Liver (tissue), 9 donors: ENCODE results near the gene GAPVD1. TPM values are rescaled to one million over a fixed set of nuclear protein-coding genes. Genes with fewer than 3 reads are reported as not detected.
A peak's percentile ranks its signal among the peaks of the same experiment; 100 is the strongest.

Source experiments
- DNase-seq: peaks from one replicate; pipeline ENCODE4 v3.0.0-alpha.2; 2017; ENCODE audit warnings: low spot score
- H3K27ac ChIP-seq, 2 donors: one replicate each; pipeline ENCODE4 v1.7.0; 2013; ENCODE audit warnings: inconsistent platforms in 2 of 2, low read length in 2 of 2, control low read depth in 1 of 2, low read depth in 1 of 2, mild to moderate bottlenecking in 1 of 2
- H3K27me3 ChIP-seq, 4 donors: one replicate each; pipeline versions ENCODE4 v1.6.1 to v1.7.0; 2013; ENCODE audit warnings: low read length in 3 of 4, inconsistent platforms in 1 of 4, mild to moderate bottlenecking in 1 of 4, moderate library complexity in 1 of 4; ENCODE audit not compliant: control insufficient read depth in 4 of 4, insufficient read depth in 4 of 4
- H3K36me3 ChIP-seq, 4 donors: one replicate each; pipeline versions ENCODE4 v1.6.1 to v1.7.0; 2013; ENCODE audit warnings: low read length in 3 of 4, mild to moderate bottlenecking in 3 of 4, low read depth in 1 of 4, moderate library complexity in 1 of 4; ENCODE audit not compliant: control insufficient read depth in 4 of 4, insufficient read depth in 3 of 4
- H3K4me1 ChIP-seq, 4 donors: one replicate each; pipeline versions ENCODE4 v1.6.1 to v1.7.0; 2013; ENCODE audit warnings: low read length in 3 of 4, mild to moderate bottlenecking in 3 of 4, moderate library complexity in 1 of 4; ENCODE audit not compliant: control insufficient read depth in 4 of 4, insufficient read depth in 4 of 4
- H3K4me3 ChIP-seq, 3 donors: one replicate each; pipeline versions ENCODE4 v1.6.1 to v1.7.0; 2013; ENCODE audit warnings: low read length in 3 of 3, control low read depth in 1 of 3, low read depth in 1 of 3, mild to moderate bottlenecking in 1 of 3
- H3K9ac ChIP-seq, 2 donors: one replicate each; pipeline ENCODE4 v1.7.0; 2013; ENCODE audit warnings: low read length in 2 of 2, mild to moderate bottlenecking in 2 of 2, moderate library complexity in 2 of 2, control low read depth in 1 of 2, low read depth in 1 of 2
- H3K9me3 ChIP-seq, 4 donors: one replicate each; pipeline versions ENCODE4 v1.6.1 to v1.7.0; 2013; ENCODE audit warnings: low read length in 3 of 4; ENCODE audit not compliant: control insufficient read depth in 4 of 4
- CTCF ChIP-seq: fragments of 150-350 bp; IDR thresholded peaks from 2 replicates; pipeline ENCODE4 v1.5.1; 2017; ENCODE audit warnings: improper control_type of control experiment, low read depth, low read length; ENCODE audit not compliant: missing input control
- EGR1 ChIP-seq, 2 donors: IDR thresholded peaks; 2 replicates each; pipeline ENCODE4 v1.6.1; 2016 to 2018; ENCODE audit warnings: antibody characterized with exemption in 2 of 2, low read depth in 2 of 2
- FOXA2 ChIP-seq: IDR thresholded peaks from 2 replicates; pipeline ENCODE4 v1.6.1; 2016; ENCODE audit warnings: antibody characterized with exemption
- GABPA ChIP-seq, 2 donors: IDR thresholded peaks in 1 of 2; conservative IDR thresholded peaks in 1 of 2; 2 replicates each; pipeline ENCODE4 v1.6.1; 2016; ENCODE audit warnings: antibody characterized with exemption in 2 of 2, mild to moderate bottlenecking in 1 of 2, moderate library complexity in 1 of 2
- HNF4A ChIP-seq, 2 donors: conservative IDR thresholded peaks; 2 replicates each; pipeline ENCODE4 v1.6.1; 2016; ENCODE audit warnings: antibody characterized with exemption in 2 of 2, mild to moderate bottlenecking in 2 of 2
- JUND ChIP-seq, 2 donors: IDR thresholded peaks; 2 replicates each; pipeline ENCODE4 v1.6.1; 2016; ENCODE audit warnings: antibody characterized with exemption in 2 of 2
- NR2F2 ChIP-seq: IDR thresholded peaks from 2 replicates; pipeline ENCODE4 v1.6.1; 2016; ENCODE audit warnings: antibody characterized with exemption
- RAD21 ChIP-seq, 2 donors: IDR thresholded peaks; 2 replicates each; pipeline ENCODE4 v1.6.1; 2016; ENCODE audit warnings: antibody characterized with exemption in 2 of 2, mild to moderate bottlenecking in 2 of 2
- RXRA ChIP-seq, 2 donors: IDR thresholded peaks; 2 replicates each; pipeline ENCODE4 v1.6.1; 2017 to 2018; ENCODE audit warnings: antibody characterized with exemption in 2 of 2, mild to moderate bottlenecking in 1 of 2
- TAF1 ChIP-seq: conservative IDR thresholded peaks from 2 replicates; pipeline ENCODE4 v1.6.1; 2016; ENCODE audit warnings: antibody characterized with exemption, mild to moderate bottlenecking
- YY1 ChIP-seq: IDR thresholded peaks from 2 replicates; pipeline ENCODE4 v1.6.1; 2016; ENCODE audit warnings: antibody characterized with exemption, mild to moderate bottlenecking
- ZBTB33 ChIP-seq: IDR thresholded peaks from 2 replicates; pipeline ENCODE4 v1.6.1; 2016; ENCODE audit warnings: antibody characterized with exemption
- WGBS: extraction: QIAGEN DNeasy Blood & Tissue Kit; methylation state at CpG from one replicate; pipeline ENCODE4 v1.1.7; 2013; 5-methylcytosine and 5-hydroxymethylcytosine counted together
- polyA plus RNA-seq, 2 donors: library from polyadenylated mRNA; stranded (reverse) in 1 of 2; unstranded in 1 of 2; fragments of 200-250 nt in 1 of 2; fragments of >200 nt in 1 of 2; fragmentation: Nextera tagmentation in 1 of 2; extraction: Ambion mirVana in 1 of 2; gene quantifications; one replicate each; pipeline versions ENCODE4 v1.2.1 to v1.2.3, GENCODE V29; 2013 to 2015
- total RNA-seq, 2 donors: library from RNA; depleted of rRNA; stranded (reverse); fragments of >200 nt; gene quantifications; one replicate each; pipeline ENCODE4 v1.2.3, GENCODE V29; 2014
- TF ChIP-seq, protein P1 (sequence below): IDR thresholded peaks from 2 replicates; pipeline ENCODE4 v1.6.1; 2016; ENCODE audit warnings: antibody characterized with exemption, mild to moderate bottlenecking
- TF ChIP-seq, protein P2 (sequence below): IDR thresholded peaks from 2 replicates; pipeline ENCODE4 v1.6.1; 2016; ENCODE audit warnings: antibody characterized with exemption
- TF ChIP-seq, protein P3 (sequence below): IDR thresholded peaks from 2 replicates; pipeline ENCODE4 v1.6.1; 2016; ENCODE audit warnings: antibody characterized with exemption
- donor health status: healthy.
- donor health status: healthy.
- donor health status: healthy.
- donor health status: healthy.
- donor health status: healthy.

The GAPVD1 gene, protein sequence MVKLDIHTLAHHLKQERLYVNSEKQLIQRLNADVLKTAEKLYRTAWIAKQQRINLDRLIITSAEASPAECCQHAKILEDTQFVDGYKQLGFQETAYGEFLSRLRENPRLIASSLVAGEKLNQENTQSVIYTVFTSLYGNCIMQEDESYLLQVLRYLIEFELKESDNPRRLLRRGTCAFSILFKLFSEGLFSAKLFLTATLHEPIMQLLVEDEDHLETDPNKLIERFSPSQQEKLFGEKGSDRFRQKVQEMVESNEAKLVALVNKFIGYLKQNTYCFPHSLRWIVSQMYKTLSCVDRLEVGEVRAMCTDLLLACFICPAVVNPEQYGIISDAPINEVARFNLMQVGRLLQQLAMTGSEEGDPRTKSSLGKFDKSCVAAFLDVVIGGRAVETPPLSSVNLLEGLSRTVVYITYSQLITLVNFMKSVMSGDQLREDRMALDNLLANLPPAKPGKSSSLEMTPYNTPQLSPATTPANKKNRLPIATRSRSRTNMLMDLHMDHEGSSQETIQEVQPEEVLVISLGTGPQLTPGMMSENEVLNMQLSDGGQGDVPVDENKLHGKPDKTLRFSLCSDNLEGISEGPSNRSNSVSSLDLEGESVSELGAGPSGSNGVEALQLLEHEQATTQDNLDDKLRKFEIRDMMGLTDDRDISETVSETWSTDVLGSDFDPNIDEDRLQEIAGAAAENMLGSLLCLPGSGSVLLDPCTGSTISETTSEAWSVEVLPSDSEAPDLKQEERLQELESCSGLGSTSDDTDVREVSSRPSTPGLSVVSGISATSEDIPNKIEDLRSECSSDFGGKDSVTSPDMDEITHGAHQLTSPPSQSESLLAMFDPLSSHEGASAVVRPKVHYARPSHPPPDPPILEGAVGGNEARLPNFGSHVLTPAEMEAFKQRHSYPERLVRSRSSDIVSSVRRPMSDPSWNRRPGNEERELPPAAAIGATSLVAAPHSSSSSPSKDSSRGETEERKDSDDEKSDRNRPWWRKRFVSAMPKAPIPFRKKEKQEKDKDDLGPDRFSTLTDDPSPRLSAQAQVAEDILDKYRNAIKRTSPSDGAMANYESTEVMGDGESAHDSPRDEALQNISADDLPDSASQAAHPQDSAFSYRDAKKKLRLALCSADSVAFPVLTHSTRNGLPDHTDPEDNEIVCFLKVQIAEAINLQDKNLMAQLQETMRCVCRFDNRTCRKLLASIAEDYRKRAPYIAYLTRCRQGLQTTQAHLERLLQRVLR (N-terminal part only)
- total RNA-seq (10 to 100 TPM; 47.4 to 89.7 TPM), polyA plus RNA-seq (1 to 10 TPM; 5.5 to 9.9 TPM)

DNA sequence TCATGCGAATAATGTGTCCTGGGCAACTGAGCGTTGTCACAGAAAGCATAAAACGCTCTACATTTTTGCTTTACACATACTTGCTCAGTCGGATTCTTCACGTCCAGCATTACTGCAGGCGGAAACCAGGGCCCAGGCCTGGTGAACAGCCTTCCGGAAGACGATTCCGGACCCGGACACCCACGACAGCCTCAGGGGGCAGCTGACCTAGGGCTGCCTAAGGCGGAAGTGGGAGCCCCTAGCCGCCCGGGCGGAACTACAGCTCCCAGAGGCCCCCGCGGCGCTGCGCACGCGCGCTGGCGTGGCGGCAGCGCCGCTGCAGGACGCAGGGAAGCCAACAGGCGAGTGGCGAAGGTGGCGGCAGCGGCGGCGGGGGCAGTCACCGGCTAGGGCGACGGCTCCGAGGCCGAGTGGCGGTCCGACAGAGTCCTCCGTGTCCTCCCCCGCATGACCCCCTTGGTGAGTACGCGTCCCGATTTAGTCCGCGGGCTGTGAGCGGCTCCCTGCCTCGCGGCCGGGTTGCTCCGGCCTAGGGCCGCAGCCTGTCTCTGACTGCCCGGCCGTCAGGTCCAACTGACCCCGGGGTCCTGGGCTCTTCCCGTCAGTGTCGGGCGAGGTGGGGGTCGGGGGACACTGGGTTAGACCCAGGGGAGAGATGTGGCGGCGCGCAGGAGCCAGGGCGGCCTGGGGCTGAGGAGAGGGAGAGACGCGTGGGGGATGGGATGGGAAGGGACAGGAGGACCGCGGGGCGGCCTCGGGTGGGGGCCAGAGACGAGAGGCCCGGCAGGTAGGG, at the start of gene GAPVD1:
Gene GAPVD1, plus strand, starts transcription at position 326 of the 793 bp plus-strand sequence. CDS start 37,096 bp downstream, outside the sequence.
- Histone ChIP-seq H3K4me3 (peak within 1 kb of the TSS; percentile 79 to 96 (median 88)), H3K36me3 (no peaks in the 10 kb centered on the region), H3K27ac (peak within 1 kb of the TSS; percentile 74 to 89), H3K27me3 (no peaks in the 10 kb centered on the region), H3K9me3 (no peaks in the 10 kb centered on the region), H3K9ac (peak within 1 kb of the TSS; percentile 45 to 90), H3K4me1 (peaks cover 3 to 15% (median 10%) of the 10 kb centered on the region in 4 donors)
- DNase-seq, result peak; percentile 91
- TF ChIP-seq GABPA (IDR thresholded peaks at IDR 0.05 in 1 of 2, conservative IDR thresholded peaks at IDR 0.05 in 1 of 2) (peak; percentile 63 to 85), NR2F2 (peak; percentile 43), YY1 (peak; percentile 33), TAF1 (no peak), HNF4A (conservative IDR thresholded peaks at IDR 0.05) (peak in 1 of 2 donors; percentile 7), RAD21 (IDR thresholded peaks at IDR 0.05) (no peak), CTCF (peak; percentile 38), ZBTB33 (no peak), RXRA (IDR thresholded peaks at IDR 0.05) (peak in 1 of 2 donors; percentile 22), EGR1 (IDR thresholded peaks at IDR 0.05; ENCODE audit: low read depth in 2 of 2) (peak in 1 of 2 donors; percentile 28), FOXA2 (no peak), JUND (IDR thresholded peaks at IDR 0.05) (no peak)
- TF ChIP-seq, protein P1, sequence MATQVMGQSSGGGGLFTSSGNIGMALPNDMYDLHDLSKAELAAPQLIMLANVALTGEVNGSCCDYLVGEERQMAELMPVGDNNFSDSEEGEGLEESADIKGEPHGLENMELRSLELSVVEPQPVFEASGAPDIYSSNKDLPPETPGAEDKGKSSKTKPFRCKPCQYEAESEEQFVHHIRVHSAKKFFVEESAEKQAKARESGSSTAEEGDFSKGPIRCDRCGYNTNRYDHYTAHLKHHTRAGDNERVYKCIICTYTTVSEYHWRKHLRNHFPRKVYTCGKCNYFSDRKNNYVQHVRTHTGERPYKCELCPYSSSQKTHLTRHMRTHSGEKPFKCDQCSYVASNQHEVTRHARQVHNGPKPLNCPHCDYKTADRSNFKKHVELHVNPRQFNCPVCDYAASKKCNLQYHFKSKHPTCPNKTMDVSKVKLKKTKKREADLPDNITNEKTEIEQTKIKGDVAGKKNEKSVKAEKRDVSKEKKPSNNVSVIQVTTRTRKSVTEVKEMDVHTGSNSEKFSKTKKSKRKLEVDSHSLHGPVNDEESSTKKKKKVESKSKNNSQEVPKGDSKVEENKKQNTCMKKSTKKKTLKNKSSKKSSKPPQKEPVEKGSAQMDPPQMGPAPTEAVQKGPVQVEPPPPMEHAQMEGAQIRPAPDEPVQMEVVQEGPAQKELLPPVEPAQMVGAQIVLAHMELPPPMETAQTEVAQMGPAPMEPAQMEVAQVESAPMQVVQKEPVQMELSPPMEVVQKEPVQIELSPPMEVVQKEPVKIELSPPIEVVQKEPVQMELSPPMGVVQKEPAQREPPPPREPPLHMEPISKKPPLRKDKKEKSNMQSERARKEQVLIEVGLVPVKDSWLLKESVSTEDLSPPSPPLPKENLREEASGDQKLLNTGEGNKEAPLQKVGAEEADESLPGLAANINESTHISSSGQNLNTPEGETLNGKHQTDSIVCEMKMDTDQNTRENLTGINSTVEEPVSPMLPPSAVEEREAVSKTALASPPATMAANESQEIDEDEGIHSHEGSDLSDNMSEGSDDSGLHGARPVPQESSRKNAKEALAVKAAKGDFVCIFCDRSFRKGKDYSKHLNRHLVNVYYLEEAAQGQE, result peak; percentile 54
- TF ChIP-seq, protein P2, sequence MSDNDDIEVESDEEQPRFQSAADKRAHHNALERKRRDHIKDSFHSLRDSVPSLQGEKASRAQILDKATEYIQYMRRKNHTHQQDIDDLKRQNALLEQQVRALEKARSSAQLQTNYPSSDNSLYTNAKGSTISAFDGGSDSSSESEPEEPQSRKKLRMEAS, result no peak
- TF ChIP-seq, protein P3, sequence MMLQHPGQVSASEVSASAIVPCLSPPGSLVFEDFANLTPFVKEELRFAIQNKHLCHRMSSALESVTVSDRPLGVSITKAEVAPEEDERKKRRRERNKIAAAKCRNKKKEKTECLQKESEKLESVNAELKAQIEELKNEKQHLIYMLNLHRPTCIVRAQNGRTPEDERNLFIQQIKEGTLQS, result no peak
- WGBS, result 2% methylated on average over 72 of the region's 72 CpGs
